Measurements from ENCODE around the gene BAZ2B.
"Not testable (repeated sequence)": the region's sequence is repeated elsewhere in the genome, so short reads cannot be mapped to it uniquely, and the experiment has no call there.

The BAZ2B gene

GRCh38 chr2:159411460-159411859, 204.9 kb downstream of the BAZ2B start:
- H3K4me3 ChIP-seq = no peak overlapping the region
- H3K36me3 ChIP-seq (replicated peaks) = no peaks in the 10 kb centered on the region
- H3K9me3 ChIP-seq = no peaks in the 10 kb centered on the region
- no peaks in the 10 kb centered on the region for H3K4me1 ChIP-seq
- in situ Hi-C loops (cut with MboI; ENCODE audit: low sequenced_read_pairs) = no loop called here
- H3K27me3 ChIP-seq (ENCODE audit: low read depth) = no peaks in the 10 kb centered on the region
- no peak for DNase-seq (ENCODE audit: low spot score in 2 of 2)

DNA sequence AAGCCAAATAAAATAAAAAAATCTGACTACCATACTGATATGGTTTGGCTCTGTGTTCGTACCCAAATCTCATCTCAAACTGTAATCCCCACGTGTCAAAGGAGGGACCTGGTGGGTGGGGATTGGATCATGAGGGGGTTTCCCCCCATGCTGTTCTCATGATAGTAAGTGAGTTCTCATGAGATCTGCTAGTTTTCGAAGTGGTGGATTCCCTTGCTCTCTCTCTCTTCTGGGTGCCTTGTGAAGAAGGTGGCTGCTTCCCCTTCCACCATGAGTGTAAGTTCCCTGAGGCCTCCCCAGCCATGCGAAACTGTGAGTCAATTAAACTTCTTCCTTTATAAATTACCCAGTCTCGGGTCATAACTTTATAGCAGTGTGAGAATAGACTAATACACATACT, 206.1 kb downstream of the BAZ2B start:
- in situ Hi-C loops (cut with MboI; ENCODE audit: low sequenced_read_pairs) = no loop called here
- Histone ChIP-seq H3K9me3 (no peaks in the 10 kb centered on the region), H3K4me1 (no peaks in the 10 kb centered on the region), H3K36me3 (replicated peaks) (no peaks in the 10 kb centered on the region), H3K27me3 (ENCODE audit: low read depth) (no peaks in the 10 kb centered on the region), H3K4me3 (no peak overlapping the region)
- no peak for DNase-seq (ENCODE audit: low spot score in 2 of 2)

- no peaks in the 10 kb centered on the region for H3K4me1 ChIP-seq
- H3K4me3 ChIP-seq = no peak overlapping the region
- no peaks in the 10 kb centered on the region for H3K36me3 ChIP-seq (replicated peaks)
- no peak for DNase-seq (ENCODE audit: low spot score in 2 of 2)
- no peaks in the 10 kb centered on the region for H3K9me3 ChIP-seq
- H3K27me3 ChIP-seq (ENCODE audit: low read depth) = no peaks in the 10 kb centered on the region
- in situ Hi-C loops (cut with MboI; ENCODE audit: low sequenced_read_pairs) = no loop called here
Observed at GRCh38 chr2:159409116-159409800, 207.1 kb downstream of the BAZ2B start.

DNA sequence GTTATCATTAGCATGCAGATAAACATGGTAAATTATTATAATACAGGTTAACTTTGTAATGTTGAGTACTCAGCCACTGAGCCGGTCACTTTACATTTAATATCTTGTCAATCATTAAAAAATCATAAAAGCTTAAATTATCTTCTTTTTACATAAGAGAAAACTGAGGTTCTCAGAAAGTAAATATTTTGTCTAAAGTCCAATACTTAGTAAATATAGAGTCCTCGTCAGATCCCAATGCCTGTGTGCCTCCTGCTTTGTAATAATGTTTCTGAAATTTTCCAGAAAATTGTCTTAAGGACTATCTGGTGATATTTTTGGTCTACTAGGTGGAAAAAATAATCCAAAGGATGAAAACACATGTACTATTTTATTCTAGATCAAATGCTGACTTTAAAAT, 213.6 kb downstream of the BAZ2B start:
- in situ Hi-C loops (cut with MboI; ENCODE audit: low sequenced_read_pairs) = no loop called here
- peaks cover 8% of the 10 kb centered on the region for H3K4me1 ChIP-seq
- H3K4me3 ChIP-seq = no peak overlapping the region
- H3K27me3 ChIP-seq (ENCODE audit: low read depth) = no peaks in the 10 kb centered on the region
- no peaks in the 10 kb centered on the region for H3K9me3 ChIP-seq
- no peak for DNase-seq (ENCODE audit: low spot score in 2 of 2)
- no peaks in the 10 kb centered on the region for H3K36me3 ChIP-seq (replicated peaks)

GRCh38 chr2:159402160-159402559, 214.2 kb downstream of the BAZ2B start:
- H3K27me3 ChIP-seq (ENCODE audit: low read depth); in situ Hi-C loops (cut with MboI; ENCODE audit: low sequenced_read_pairs); DNase-seq (ENCODE audit: low spot score in 2 of 2); H3K9me3 ChIP-seq; H3K36me3 ChIP-seq (replicated peaks); H3K4me1 ChIP-seq; H3K4me3 ChIP-seq: not testable (repeated sequence)

- Histone ChIP-seq H3K27me3 (ENCODE audit: low read depth) (no peaks in the 10 kb centered on the region), H3K36me3 (replicated peaks) (no peaks in the 10 kb centered on the region), H3K9me3 (no peaks in the 10 kb centered on the region), H3K4me3 (no peak overlapping the region), H3K4me1 (peaks cover 8% of the 10 kb centered on the region)
- DNase-seq (ENCODE audit: low spot score in 2 of 2) = peak in 1 of 2 experiments; percentile 29
- in situ Hi-C loops (cut with MboI; ENCODE audit: low sequenced_read_pairs) = no loop called here
Observed at GRCh38 chr2:159399716-159400415, 216.5 kb downstream of the BAZ2B start.

GRCh38 chr2:159396799-159397198, 219.5 kb downstream of the BAZ2B start:
- DNase-seq (ENCODE audit: low spot score in 2 of 2) = no peak
- H3K4me3 ChIP-seq = no peak overlapping the region

DNA sequence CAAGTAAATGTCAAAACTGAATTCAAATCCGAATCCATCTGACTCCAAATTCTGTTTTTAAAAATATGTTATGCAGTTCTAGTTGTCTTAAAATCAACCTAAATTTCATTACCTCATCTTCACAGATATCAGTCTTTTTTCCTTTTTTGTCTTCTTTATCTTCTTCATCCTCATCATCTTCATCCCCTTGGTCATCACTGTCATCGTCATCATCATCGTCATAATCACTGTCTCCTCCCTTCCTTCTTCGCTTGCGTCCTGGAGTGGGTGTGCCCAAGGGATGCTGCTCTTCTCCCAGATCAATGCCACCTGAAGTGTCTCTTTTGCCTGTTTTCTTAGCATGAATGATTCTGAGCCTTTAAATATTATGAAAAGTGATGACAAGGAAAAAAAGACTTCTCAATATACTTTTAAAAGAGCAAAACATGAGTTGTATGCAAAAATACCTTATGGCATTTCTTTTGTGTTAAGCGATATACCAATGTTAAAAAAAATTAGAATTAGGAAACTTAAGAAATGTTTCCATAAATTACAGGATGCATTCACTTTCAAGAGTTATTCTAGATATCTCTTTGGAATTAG, 233.8 kb downstream of the BAZ2B start:
- in situ Hi-C loops (cut with MboI; ENCODE audit: low sequenced_read_pairs) = no loop called here
- DNase-seq (ENCODE audit: low spot score in 2 of 2) = no peak
- Histone ChIP-seq H3K4me1 (no peaks in the 10 kb centered on the region), H3K9me3 (no peaks in the 10 kb centered on the region), H3K27me3 (ENCODE audit: low read depth) (no peaks in the 10 kb centered on the region), H3K4me3 (no peak overlapping the region), H3K36me3 (replicated peaks) (no peaks in the 10 kb centered on the region)

More at GRCh38 chr2:159396799-159397198, 219.5 kb downstream of the BAZ2B start:
- Histone ChIP-seq H3K4me1 (peaks cover 8% of the 10 kb centered on the region), H3K36me3 (replicated peaks) (no peaks in the 10 kb centered on the region), H3K9me3 (no peaks in the 10 kb centered on the region), H3K27me3 (ENCODE audit: low read depth) (no peaks in the 10 kb centered on the region)
- in situ Hi-C loops (cut with MboI; ENCODE audit: low sequenced_read_pairs) = no loop called here

DNA sequence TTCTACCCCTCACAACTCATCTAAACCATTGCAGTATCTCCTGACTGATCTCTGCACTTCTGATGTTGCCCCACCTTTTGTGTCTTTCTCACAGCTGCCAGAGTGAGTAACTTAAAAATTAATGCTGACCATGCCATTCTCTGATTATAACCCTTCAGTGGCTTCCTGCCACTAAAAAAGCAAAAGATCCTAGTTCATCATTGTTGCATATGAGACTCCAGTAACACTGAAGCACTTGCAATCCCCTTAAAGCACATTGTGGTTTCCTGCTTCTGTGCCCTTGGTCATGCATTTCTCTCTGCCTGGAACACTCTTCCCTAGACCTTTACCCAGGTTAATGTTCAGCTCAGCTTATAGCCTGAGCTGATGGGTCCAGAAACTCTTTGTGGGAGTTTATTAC, 234.8 kb downstream of the BAZ2B start:
- in situ Hi-C loops (cut with MboI; ENCODE audit: low sequenced_read_pairs) = no loop called here
- Histone ChIP-seq H3K4me1 (no peaks in the 10 kb centered on the region), H3K36me3 (replicated peaks) (no peaks in the 10 kb centered on the region), H3K9me3 (no peaks in the 10 kb centered on the region), H3K27me3 (ENCODE audit: low read depth) (no peaks in the 10 kb centered on the region), H3K4me3 (no peak overlapping the region)
- DNase-seq (ENCODE audit: low spot score in 2 of 2) = no peak

DNA sequence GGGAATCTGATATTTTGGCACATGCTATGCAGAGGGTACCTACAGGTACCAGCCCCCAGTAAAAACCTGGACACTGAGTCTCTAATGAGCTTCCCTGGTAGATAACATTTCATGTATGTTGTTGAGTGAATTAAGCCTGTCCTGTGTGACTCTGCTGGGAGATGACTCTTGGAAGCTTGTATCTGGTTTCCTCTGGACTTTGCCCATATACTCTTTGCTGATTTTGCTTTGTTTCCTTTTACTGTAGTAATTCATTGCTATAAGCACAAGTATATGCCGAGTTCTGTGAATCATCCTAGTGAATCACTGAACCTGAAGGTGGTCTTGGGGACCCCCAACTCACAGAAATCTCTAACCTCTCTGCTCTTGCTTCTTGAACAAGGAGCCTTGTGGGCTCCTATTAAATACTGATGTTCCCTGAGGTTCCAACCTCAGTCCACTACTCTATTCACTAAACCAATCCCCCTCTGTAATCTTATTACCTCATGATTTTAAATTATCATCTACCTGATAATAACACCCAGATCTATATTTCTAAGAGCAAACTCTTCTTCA, 235.6 kb downstream of the BAZ2B start:
- no peaks in the 10 kb centered on the region for H3K27me3 ChIP-seq (ENCODE audit: low read depth)
- no peak overlapping the region for H3K4me3 ChIP-seq
- in situ Hi-C loops (cut with MboI; ENCODE audit: low sequenced_read_pairs) = no loop called here
- H3K9me3 ChIP-seq = no peaks in the 10 kb centered on the region
- no peaks in the 10 kb centered on the region for H3K4me1 ChIP-seq
- H3K36me3 ChIP-seq (replicated peaks) = no peaks in the 10 kb centered on the region
- no peak for DNase-seq (ENCODE audit: low spot score in 2 of 2)

GRCh38 chr2:159379181-159379580, 237.2 kb downstream of the BAZ2B start:
- no peaks in the 10 kb centered on the region for H3K4me1 ChIP-seq
- no peak for DNase-seq (ENCODE audit: low spot score in 2 of 2)
- in situ Hi-C loops (cut with MboI; ENCODE audit: low sequenced_read_pairs) = no loop called here
- H3K4me3 ChIP-seq = no peak overlapping the region
- no peaks in the 10 kb centered on the region for H3K9me3 ChIP-seq
- no peaks in the 10 kb centered on the region for H3K27me3 ChIP-seq (ENCODE audit: low read depth)
- H3K36me3 ChIP-seq (replicated peaks) = no peaks in the 10 kb centered on the region

DNA sequence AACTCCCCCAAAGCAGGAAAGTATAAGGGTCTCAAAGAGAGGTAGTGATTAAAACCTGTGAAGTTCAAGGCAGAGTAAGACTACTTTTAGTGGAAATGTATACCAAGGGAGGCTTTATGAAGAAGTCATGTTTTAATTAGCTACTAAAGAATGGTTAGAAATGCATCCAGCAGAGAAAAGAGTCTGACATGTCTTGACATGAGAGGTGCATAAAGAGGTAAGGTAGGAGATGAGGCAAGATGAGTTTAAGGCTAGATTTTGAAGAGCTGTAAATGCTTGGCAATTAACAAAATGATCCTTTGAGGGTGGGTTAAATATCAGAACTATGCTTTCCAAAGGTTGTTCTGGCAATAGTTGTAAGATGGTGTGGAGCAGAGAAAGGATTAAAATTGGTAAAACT, 241.1 kb downstream of the BAZ2B start:
- in situ Hi-C loops (cut with MboI; ENCODE audit: low sequenced_read_pairs) = no loop called here
- no peaks in the 10 kb centered on the region for H3K9me3 ChIP-seq
- no peak for DNase-seq (ENCODE audit: low spot score in 2 of 2)
- peaks cover 10% of the 10 kb centered on the region for H3K36me3 ChIP-seq (replicated peaks)
- H3K4me3 ChIP-seq = no peak overlapping the region
- no peaks in the 10 kb centered on the region for H3K4me1 ChIP-seq
- no peaks in the 10 kb centered on the region for H3K27me3 ChIP-seq (ENCODE audit: low read depth)

- H3K4me3 ChIP-seq = no peak overlapping the region
- no peak for DNase-seq (ENCODE audit: low spot score in 2 of 2)
- no peaks in the 10 kb centered on the region for H3K27me3 ChIP-seq (ENCODE audit: low read depth)
- H3K36me3 ChIP-seq (replicated peaks) = peaks cover 10% of the 10 kb centered on the region
- in situ Hi-C loops (cut with MboI; ENCODE audit: low sequenced_read_pairs) = no loop called here
- H3K4me1 ChIP-seq = no peaks in the 10 kb centered on the region
- H3K9me3 ChIP-seq = no peaks in the 10 kb centered on the region
Observed at GRCh38 chr2:159371506-159371905, 244.8 kb downstream of the BAZ2B start.

DNA sequence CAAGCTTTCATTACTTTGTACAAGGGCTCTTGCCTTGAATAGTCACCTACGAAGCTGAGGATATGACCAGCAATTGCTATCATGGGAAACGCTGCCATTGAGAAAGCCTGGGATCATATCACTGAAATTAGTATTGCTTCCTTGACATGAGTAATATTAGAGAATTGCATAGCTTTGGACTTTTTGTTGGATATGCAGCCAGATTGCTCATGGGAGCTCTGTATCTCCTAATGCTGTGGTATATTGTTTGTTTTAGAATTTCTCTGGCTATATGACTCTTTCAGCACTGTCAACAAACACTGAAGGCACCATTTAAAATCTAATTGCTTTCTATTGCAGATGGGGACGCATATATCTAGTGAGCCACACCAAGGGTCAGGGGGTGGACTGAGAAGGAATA, 249.8 kb downstream of the BAZ2B start:
- peaks cover 6% of the 10 kb centered on the region; the same call in 1 of the 2 replicates for H3K36me3 ChIP-seq (replicated peaks)
- H3K27me3 ChIP-seq (ENCODE audit: low read depth) = no peaks in the 10 kb centered on the region
- no peaks in the 10 kb centered on the region for H3K4me1 ChIP-seq
- no peak overlapping the region for H3K4me3 ChIP-seq
- H3K9me3 ChIP-seq = no peaks in the 10 kb centered on the region
- DNase-seq (ENCODE audit: low spot score in 2 of 2) = no peak
- in situ Hi-C loops (cut with MboI; ENCODE audit: low sequenced_read_pairs) = no loop called here

Data from HAP-1 (cell line).